A549 (cell line): ENCODE results near the gene CDHR5. TPM values are rescaled to one million over a fixed set of nuclear protein-coding genes. Genes with fewer than 3 reads are reported as not detected.

Experiments
- ATAC-seq, 2 experiments: fragments of 200-7000 bp in 1 of 2; fragments of >200 bp in 1 of 2; cut with Nextera tagmentation in 1 of 2; cut with Tn5 transposase in 1 of 2; 3 replicates each; pipeline versions ENCODE4 v1.8.0 to v1.9.1; 2018 to 2020; ENCODE audit warnings: mild to moderate bottlenecking in 1 of 2, moderate library complexity in 1 of 2
- CTCF ChIA-PET: fragments of 300-600 bp; sonication (Branson Sonifier 250); formaldehyde crosslinking; extraction: SDS; loops from one replicate; lab custom pipeline; 2021; ENCODE audit warnings: antibody characterized with exemption, inconsistent platforms; lab: Yijun Ruan, JAX
- POLR2A ChIA-PET: fragments of 350-600 bp; formaldehyde crosslinking; extraction: SDS; loops from one replicate; lab custom pipeline; 2021; ENCODE audit warnings: antibody characterized with exemption, inconsistent platforms; lab: Yijun Ruan, JAX
- DNase-seq, 2 experiments: peaks; one replicate each; pipeline versions ENCODE4 v3.0.0 to v3.0.0-alpha.2; 2011 to 2016; ENCODE audit warnings: low read depth in 1 of 2, low spot score in 1 of 2
- FAIRE-seq: peaks from 2 replicates; lab custom pipeline; 2011; peaks lifted over from hg19 to GRCh38; lab: Jason Lieb, UNC
- H3K27ac ChIP-seq, 2 experiments: fragments of >200 bp; sonication (Bioruptor Twin); formaldehyde crosslinking; 3 replicates each; pipeline ENCODE4 v1.5.1; 2016 to 2017
- H3K4me1 ChIP-seq: fragments of >200 bp; sonication (Bioruptor Twin); formaldehyde crosslinking; 3 replicates; pipeline ENCODE4 v1.6.1; 2016
- H3K4me2 ChIP-seq: fragments of >200 bp; sonication (Bioruptor Twin); formaldehyde crosslinking; 3 replicates; pipeline ENCODE4 v1.6.1; 2016
- H3K4me3 ChIP-seq: fragments of >200 bp; sonication (Bioruptor Twin); formaldehyde crosslinking; 3 replicates; pipeline ENCODE4 v1.5.1; 2016
- H3K9me3 ChIP-seq: fragments of >200 bp; sonication (Bioruptor Twin); formaldehyde crosslinking; 3 replicates; pipeline ENCODE4 v1.6.1; 2016
- CBX2 ChIP-seq: fragments of 200-600 bp; sonication (generic); IDR thresholded peaks from 2 replicates; pipeline ENCODE4 v1.6.1; 2016; ENCODE audit warnings: low read depth, mild to moderate bottlenecking, borderline replicate concordance
- CBX8 ChIP-seq: fragments of 200-600 bp; sonication (generic); IDR thresholded peaks from 2 replicates; pipeline ENCODE4 v1.6.1; 2016
- CHD2 ChIP-seq: fragments of 150-350 bp; IDR thresholded peaks from 2 replicates; pipeline ENCODE4 v1.6.1; 2014; ENCODE audit warnings: low read length; ENCODE audit not compliant: partially characterized antibody
- EHF ChIP-seq: fragments of 250-450 bp; sonication (Bioruptor Pico); IDR thresholded peaks from 2 replicates; pipeline ENCODE4 v1.5.0; 2020; ENCODE audit warnings: mild to moderate bottlenecking
- EP300 ChIP-seq, 2 experiments: fragments of >200 bp; sonication (Bioruptor Twin); formaldehyde crosslinking; IDR thresholded peaks; 2 replicates in 1 of 2; 3 replicates in 1 of 2; pipeline ENCODE4 v1.6.1; 2016 to 2017
- ESRRA ChIP-seq: fragments of 150-350 bp; IDR thresholded peaks from 2 replicates; pipeline ENCODE4 v1.6.1; 2014; ENCODE audit warnings: mild to moderate bottlenecking, low read length, borderline replicate concordance
- FOSB ChIP-seq: fragments of 250-450 bp; sonication (Bioruptor Pico); IDR thresholded peaks from 2 replicates; pipeline ENCODE4 v1.5.0; 2020; ENCODE audit warnings: mild to moderate bottlenecking, moderate library complexity
- GATA3 ChIP-seq: IDR thresholded peaks from 2 replicates; pipeline ENCODE4 v1.6.1; 2012; ENCODE audit warnings: borderline replicate concordance
- HEYL ChIP-seq: fragments of 250-450 bp; sonication (Bioruptor Pico); IDR thresholded peaks from 2 replicates; pipeline ENCODE4 v1.8.0; 2021; ENCODE audit warnings: mild to moderate bottlenecking, moderate library complexity
- HOXA7 ChIP-seq: fragments of 250-450 bp; sonication (Bioruptor Pico); IDR thresholded peaks from 2 replicates; pipeline ENCODE4 v1.5.0; 2020; ENCODE audit warnings: mild to moderate bottlenecking, moderate library complexity
- HOXB13 ChIP-seq: fragments of 250-450 bp; sonication (Bioruptor Pico); IDR thresholded peaks from 2 replicates; pipeline ENCODE4 v1.5.0; 2020; ENCODE audit warnings: low read depth, mild to moderate bottlenecking, moderate library complexity
- JUN ChIP-seq, 2 experiments: fragments of >200 bp; sonication (Bioruptor Twin); formaldehyde crosslinking; IDR thresholded peaks; 2 replicates in 1 of 2; 3 replicates in 1 of 2; pipeline ENCODE4 v1.6.1; 2016 to 2017
- JUNB ChIP-seq: fragments of >200 bp; sonication (Bioruptor Twin); formaldehyde crosslinking; IDR thresholded peaks from 2 replicates; pipeline ENCODE4 v1.6.1; 2016
- KDM5A ChIP-seq: fragments of 200-600 bp; sonication (generic); IDR thresholded peaks from 2 replicates; pipeline ENCODE4 v1.6.1; 2016; ENCODE audit warnings: antibody characterized with exemption, mild to moderate bottlenecking
- MAFK ChIP-seq: fragments of 450-650 bp; IDR thresholded peaks from 2 replicates; pipeline ENCODE4 v1.6.1; 2014; ENCODE audit not compliant: partially characterized antibody
- NFE2L2 ChIP-seq: fragments of 150-350 bp; conservative IDR thresholded peaks from 2 replicates; pipeline ENCODE4 v1.6.1; 2014; ENCODE audit warnings: low read length
- NR3C1 ChIP-seq: fragments of >200 bp; sonication (Bioruptor Twin); formaldehyde crosslinking; IDR thresholded peaks from 3 replicates; pipeline ENCODE4 v1.6.1; 2017
- POLR2AphosphoS2 ChIP-seq: conservative IDR thresholded peaks from 2 replicates; pipeline ENCODE4 v1.6.1; 2012; ENCODE audit warnings: low read length, improper control_type of control experiment, inconsistent platforms
- RARB ChIP-seq: fragments of 250-450 bp; sonication (Bioruptor Pico); IDR thresholded peaks from 2 replicates; pipeline ENCODE4 v1.8.0; 2021; ENCODE audit warnings: mild to moderate bottlenecking, moderate library complexity
- RCOR1 ChIP-seq: fragments of 150-350 bp; IDR thresholded peaks from 2 replicates; pipeline ENCODE4 v1.6.1; 2014; ENCODE audit warnings: antibody characterized with exemption, low read length, low read depth
- RFX5 ChIP-seq: fragments of 450-650 bp; IDR thresholded peaks from 2 replicates; pipeline ENCODE4 v1.7.1; 2014; ENCODE audit warnings: antibody characterized with exemption, mild to moderate bottlenecking, moderate library complexity
- SMC3 ChIP-seq: fragments of >200 bp; sonication (Bioruptor Twin); formaldehyde crosslinking; IDR thresholded peaks from 3 replicates; pipeline ENCODE4 v1.6.1; 2018; ENCODE audit warnings: inconsistent platforms
- TP53 ChIP-seq: fragments of 250-450 bp; sonication (Bioruptor Pico); IDR thresholded peaks from 2 replicates; pipeline ENCODE4 v1.5.0; 2021; ENCODE audit warnings: mild to moderate bottlenecking, moderate library complexity
- ZC3H11A ChIP-seq: fragments of 450-650 bp; IDR thresholded peaks from 2 replicates; pipeline ENCODE4 v1.6.1; 2014; ENCODE audit warnings: antibody characterized with exemption, mild to moderate bottlenecking
- ZNF302 ChIP-seq: fragments of 250-450 bp; sonication (Bioruptor Pico); IDR thresholded peaks from 2 replicates; pipeline ENCODE4 v1.9.0; 2021; ENCODE audit warnings: inconsistent platforms, mild to moderate bottlenecking, moderate library complexity
- WGBS: methylation state at CpG from one replicate; pipeline ENCODE4 v1.1.6; 2017; ENCODE audit errors: missing lambda C conversion rate; 5-methylcytosine and 5-hydroxymethylcytosine counted together
- polyA plus RNA-seq, 4 experiments: library from polyadenylated mRNA; depleted of rRNA in 3 of 4; stranded (reverse); fragments of >200 nt; fragmentation: RNase III in 1 of 4; extraction: RNeasy Plus Mini Kit Qiagen cat#74134 plus additional on column Dnase treatment in 1 of 4; gene quantifications; 2 replicates in 3 of 4; 3 replicates in 1 of 4; pipeline ENCODE4 v1.2.3, GENCODE V29; 2011 to 2017
- TF ChIP-seq, protein P1 (sequence below): IDR thresholded peaks from 2 replicates; pipeline ENCODE4 v1.6.1; 2012; ENCODE audit warnings: low read depth, borderline replicate concordance
- TF ChIP-seq, protein P2 (sequence below): fragments of 250-450 bp; sonication (Bioruptor Pico); IDR thresholded peaks from 2 replicates; pipeline ENCODE4 v1.5.0; 2020; ENCODE audit warnings: low read depth, mild to moderate bottlenecking, moderate library complexity
- TF ChIP-seq, protein P3 (sequence below): IDR thresholded peaks from 2 replicates; pipeline ENCODE4 v1.6.1; 2012

CDHR5 gene
- polyA plus RNA-seq, 2 of the 4 experiments (the other 2 are of a cell fraction) = 0.08 to 0.12 TPM

DNA sequence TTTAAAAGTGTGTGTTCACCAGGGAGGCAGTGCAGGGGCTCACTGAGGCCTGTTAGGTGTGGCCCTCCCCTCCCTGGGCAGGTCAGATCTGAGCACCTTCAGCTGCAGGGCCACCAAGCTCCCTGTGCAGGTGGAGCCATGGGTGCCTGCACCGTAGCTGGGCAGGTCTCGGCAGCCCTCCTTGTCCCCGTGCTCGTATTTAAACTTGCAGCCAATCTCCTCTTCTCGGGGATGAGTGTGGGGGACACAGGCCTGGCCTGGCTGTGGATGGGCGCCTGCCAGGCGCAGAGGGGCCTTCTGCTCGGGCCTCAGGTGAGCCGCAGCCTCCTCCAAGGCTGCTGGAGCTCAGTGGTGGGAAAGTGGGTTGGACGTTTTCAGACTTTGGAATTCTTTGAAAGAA, 29.4 kb downstream of the CDHR5 start:
- TF ChIP-seq JUNB (no peak), MAFK (no peak), HOXB13 (CRISPR knock-in tag) (no peak), JUN (IDR thresholded peaks at IDR 0.05) (no peak), POLR2AphosphoS2 (no peak), ESRRA (no peak), NR3C1 (no peak), HOXA7 (CRISPR knock-in tag) (no peak), CBX2 (no peak), HEYL (CRISPR knock-in tag) (no peak), KDM5A (no peak), EP300 (IDR thresholded peaks at IDR 0.05) (no peak), ZNF302 (CRISPR knock-in tag) (no peak), FOSB (CRISPR knock-in tag) (no peak), CBX8 (no peak), TP53 (CRISPR knock-in tag) (no peak), EHF (CRISPR knock-in tag) (no peak), NFE2L2 (no peak)
- TF ChIP-seq, protein P1, sequence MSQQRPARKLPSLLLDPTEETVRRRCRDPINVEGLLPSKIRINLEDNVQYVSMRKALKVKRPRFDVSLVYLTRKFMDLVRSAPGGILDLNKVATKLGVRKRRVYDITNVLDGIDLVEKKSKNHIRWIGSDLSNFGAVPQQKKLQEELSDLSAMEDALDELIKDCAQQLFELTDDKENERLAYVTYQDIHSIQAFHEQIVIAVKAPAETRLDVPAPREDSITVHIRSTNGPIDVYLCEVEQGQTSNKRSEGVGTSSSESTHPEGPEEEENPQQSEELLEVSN = no peak
- TF ChIP-seq, all 56 proteins: peak for 0
- FAIRE-seq = no peak
- ChIA-PET POLR2A (no interaction called here), CTCF (interaction anchor here (2.3 kb wide), 1 partner anchor 77 kb away, joined by 5 read pairs; no protein-coding TSS in a partner anchor)
- Histone ChIP-seq H3K9me3 (no peaks in the 10 kb centered on the region), H3K4me2 (no peak overlapping the region), H3K4me1 (peaks cover 7% of the 10 kb centered on the region; the same call in 2 of the 3 replicates), H3K4me3 (no peak overlapping the region), H3K27ac (no peak overlapping the region)
- DNase-seq = no peak
- 85% methylated on average over 10 of the region's 10 CpGs for WGBS
- no peak for ATAC-seq

DNA sequence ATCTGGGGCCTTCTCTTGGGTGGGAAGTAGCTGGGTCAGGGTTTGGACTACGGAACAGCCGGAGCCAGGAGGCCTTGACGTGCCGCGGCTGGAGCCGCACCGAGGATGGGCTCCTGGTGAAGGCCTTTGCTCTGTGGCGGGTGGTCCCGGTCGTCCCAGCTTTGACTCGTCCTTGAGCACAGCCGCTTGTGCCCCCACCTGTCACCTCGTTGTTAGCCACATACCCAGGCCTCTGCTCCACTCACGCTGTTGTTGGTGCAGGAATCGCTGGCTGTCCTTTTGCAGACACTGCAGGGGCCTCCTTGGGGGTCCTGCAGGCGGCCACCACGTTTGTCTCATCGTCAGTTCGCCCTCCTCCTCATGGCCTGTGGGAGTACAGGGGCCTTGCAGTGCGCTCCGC, 31.4 kb downstream of the CDHR5 start:
- 93% methylated on average over 21 of the region's 21 CpGs for WGBS
- Histone ChIP-seq H3K4me2 (no peak overlapping the region), H3K4me3 (no peak overlapping the region), H3K9me3 (no peaks in the 10 kb centered on the region), H3K4me1 (peaks cover 12% of the 10 kb centered on the region), H3K27ac (no peak overlapping the region)
- ATAC-seq (no peak), DNase-seq (no peak), FAIRE-seq (no peak)
- TF ChIP-seq ZC3H11A = no peak
- no peak for TF ChIP-seq GATA3
- TF ChIP-seq, protein P2, sequence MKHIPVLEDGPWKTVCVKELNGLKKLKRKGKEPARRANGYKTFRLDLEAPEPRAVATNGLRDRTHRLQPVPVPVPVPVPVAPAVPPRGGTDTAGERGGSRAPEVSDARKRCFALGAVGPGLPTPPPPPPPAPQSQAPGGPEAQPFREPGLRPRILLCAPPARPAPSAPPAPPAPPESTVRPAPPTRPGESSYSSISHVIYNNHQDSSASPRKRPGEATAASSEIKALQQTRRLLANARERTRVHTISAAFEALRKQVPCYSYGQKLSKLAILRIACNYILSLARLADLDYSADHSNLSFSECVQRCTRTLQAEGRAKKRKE (CRISPR knock-in tag) = no peak
- no peak for TF ChIP-seq RARB (CRISPR knock-in tag)
- TF ChIP-seq CHD2 = no peak
- TF ChIP-seq NR3C1 = no peak
- TF ChIP-seq, protein P3, sequence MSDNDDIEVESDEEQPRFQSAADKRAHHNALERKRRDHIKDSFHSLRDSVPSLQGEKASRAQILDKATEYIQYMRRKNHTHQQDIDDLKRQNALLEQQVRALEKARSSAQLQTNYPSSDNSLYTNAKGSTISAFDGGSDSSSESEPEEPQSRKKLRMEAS = no peak
- TF ChIP-seq HOXA7 (CRISPR knock-in tag) = no peak
- TF ChIP-seq RFX5 = no peak
- TF ChIP-seq SMC3 = no peak
- no peak for TF ChIP-seq RCOR1
- ChIA-PET POLR2A (no interaction called here), CTCF (interaction anchor here (0.9 kb wide), 1 partner anchor 8 kb away, joined by 3 read pairs; no protein-coding TSS in a partner anchor)
